22Rv1 (cell line): ENCODE measurements around the gene EXOC3.
"Not testable (repeated sequence)": the region's sequence is repeated elsewhere in the genome, so short reads cannot be mapped to it uniquely, and the experiment has no call there.

ENCODE experiments used
- H3K27ac ChIP-seq: fragments of 450-650 bp; 2 replicates; pipeline ENCODE4 v1.5.1; 2017
- ZFX ChIP-seq: fragments of 450-650 bp; IDR thresholded peaks from 2 replicates; pipeline ENCODE4 v1.6.1; 2017; ENCODE audit warnings: antibody characterized with exemption, borderline replicate concordance
- TF ChIP-seq, protein P1 (sequence below): fragments of 450-650 bp; IDR thresholded peaks from 2 replicates; pipeline ENCODE4 v1.5.1; 2017; ENCODE audit warnings: mild to moderate bottlenecking

EXOC3 gene

GRCh38 chr5:442335-443238 is at the start of gene EXOC3:
Gene EXOC3 (plus strand): TSS chr5:443176. CDS start chr5:446206, 3,030 bp downstream.
- TF ChIP-seq ZFX: no peak
- TF ChIP-seq, protein P1, sequence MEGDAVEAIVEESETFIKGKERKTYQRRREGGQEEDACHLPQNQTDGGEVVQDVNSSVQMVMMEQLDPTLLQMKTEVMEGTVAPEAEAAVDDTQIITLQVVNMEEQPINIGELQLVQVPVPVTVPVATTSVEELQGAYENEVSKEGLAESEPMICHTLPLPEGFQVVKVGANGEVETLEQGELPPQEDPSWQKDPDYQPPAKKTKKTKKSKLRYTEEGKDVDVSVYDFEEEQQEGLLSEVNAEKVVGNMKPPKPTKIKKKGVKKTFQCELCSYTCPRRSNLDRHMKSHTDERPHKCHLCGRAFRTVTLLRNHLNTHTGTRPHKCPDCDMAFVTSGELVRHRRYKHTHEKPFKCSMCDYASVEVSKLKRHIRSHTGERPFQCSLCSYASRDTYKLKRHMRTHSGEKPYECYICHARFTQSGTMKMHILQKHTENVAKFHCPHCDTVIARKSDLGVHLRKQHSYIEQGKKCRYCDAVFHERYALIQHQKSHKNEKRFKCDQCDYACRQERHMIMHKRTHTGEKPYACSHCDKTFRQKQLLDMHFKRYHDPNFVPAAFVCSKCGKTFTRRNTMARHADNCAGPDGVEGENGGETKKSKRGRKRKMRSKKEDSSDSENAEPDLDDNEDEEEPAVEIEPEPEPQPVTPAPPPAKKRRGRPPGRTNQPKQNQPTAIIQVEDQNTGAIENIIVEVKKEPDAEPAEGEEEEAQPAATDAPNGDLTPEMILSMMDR: no peak
- peak within 1 kb of the TSS; percentile 60 for H3K27ac ChIP-seq

DNA sequence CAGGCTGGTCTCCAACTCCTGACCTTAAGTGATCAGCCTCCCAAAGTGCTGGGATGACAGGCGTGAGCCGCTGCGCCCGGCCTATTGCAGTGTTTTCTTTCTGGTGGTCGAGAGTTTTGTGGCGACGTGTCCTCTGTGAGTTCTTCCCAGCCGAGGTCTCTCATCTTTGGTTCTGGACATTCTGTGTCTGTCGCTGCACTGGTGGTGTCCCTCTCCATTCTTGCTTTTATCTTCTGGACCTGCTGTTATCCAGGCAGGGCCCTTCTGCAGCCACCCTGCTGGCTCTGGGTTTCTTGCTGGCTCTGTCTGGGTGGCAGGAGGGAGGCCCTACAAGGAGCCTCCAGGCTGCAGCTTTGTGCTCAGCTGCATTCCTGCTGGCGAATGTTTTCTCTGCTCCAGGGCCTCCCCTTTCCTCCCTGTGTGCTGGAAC is 49.1 kb upstream of the EXOC3 start:
- TF ChIP-seq, protein P1: no peak
- TF ChIP-seq ZFX: no peak
- H3K27ac ChIP-seq: no peak overlapping the region

DNA sequence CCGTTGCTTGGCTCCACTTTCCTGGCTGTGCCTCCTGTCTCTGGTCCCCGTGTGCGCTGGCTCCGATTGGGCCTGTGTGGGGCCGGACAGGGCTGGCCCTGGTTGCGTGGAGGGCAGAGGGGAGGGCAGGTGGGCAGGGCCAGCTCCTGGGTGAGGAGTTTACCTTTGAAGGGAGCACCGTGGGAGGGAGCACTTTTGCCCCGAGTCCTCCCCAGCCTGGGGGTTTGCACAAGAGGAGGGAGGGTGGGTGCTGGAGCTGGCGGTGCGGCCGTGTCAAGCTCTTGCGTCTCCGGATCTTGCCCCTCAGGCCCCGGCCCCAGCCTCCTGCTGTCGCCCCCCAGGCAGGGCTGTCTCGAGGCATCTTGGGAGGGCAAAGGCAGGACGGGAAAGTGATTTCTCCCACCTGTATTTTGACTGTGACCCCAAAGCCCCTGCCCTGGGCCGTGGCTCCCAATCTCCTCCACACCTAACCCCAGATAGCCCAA is 48.3 kb upstream of the EXOC3 start:
- no peak overlapping the region for H3K27ac ChIP-seq
- TF ChIP-seq, protein P1: no peak
- no peak for TF ChIP-seq ZFX

GRCh38 chr5:395156-395920 is 47.6 kb upstream of the EXOC3 start:
- no peak overlapping the region for H3K27ac ChIP-seq

DNA sequence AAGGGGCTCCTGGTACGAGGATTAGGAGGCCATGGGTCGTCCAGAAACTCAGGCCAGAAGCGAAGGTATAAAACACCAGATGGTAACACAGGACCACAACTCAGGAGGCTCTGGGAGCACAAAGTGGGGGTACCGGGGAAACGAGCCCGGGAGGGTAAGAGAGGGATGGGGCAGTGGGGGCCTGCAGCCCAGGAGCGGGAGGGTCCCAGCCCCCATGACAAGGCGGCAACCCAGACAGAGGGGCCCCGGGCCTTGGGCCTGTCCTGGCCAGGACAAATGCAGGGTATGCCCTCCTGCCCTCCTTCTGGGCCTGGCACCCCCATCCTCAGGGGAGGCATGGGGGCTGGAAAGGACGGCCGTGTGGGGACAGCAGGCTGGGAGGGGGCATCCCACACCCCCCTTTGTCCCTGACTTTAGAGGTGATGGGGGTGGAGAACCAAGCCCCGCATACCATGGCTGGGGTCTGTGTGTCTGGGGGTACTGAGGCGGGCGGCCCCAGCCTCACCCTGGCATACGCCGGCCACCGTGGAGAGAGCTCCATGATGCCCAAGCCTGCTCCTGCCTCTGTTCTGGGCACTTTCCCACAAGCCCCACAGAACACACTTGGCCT is 47.0 kb upstream of the EXOC3 start:
- TF ChIP-seq, protein P1: no peak
- no peak for TF ChIP-seq ZFX

More at GRCh38 chr5:395156-395920, 47.6 kb upstream of the EXOC3 start:
- TF ChIP-seq, protein P1: no peak
- TF ChIP-seq ZFX: no peak

GRCh38 chr5:396531-396961 is 46.4 kb upstream of the EXOC3 start:
- H3K27ac ChIP-seq: no peak overlapping the region
- TF ChIP-seq ZFX: no peak

More for the DNA sequence above, 47.0 kb upstream of the EXOC3 start:
- no peak overlapping the region for H3K27ac ChIP-seq

DNA sequence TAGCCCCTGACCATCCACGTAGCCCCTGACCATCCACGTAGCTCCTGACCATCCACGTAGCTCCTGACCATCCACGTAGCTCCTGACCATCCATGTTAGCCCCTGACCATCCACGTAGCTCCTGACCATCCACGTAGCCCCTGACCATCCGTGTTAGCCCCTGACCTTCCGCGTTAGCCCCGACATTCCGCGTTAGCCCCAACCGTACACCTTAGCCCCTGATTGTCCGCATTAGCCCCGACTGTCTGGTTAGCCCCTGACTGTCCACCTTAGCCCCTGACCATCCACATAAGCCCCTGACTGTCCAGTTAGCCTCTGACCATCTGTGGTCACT is 44.9 kb upstream of the EXOC3 start:
- not testable (repeated sequence) for H3K27ac ChIP-seq
